VCaP (cell line): Measurements from ENCODE around the gene MRPL51.
A peak's percentile ranks its signal among the peaks of the same experiment; 100 is the strongest.

Experiments
- H3K27ac ChIP-seq: fragments of 450-650 bp; 2 replicates; pipeline ENCODE4 v1.5.1; 2017
- CTCF ChIP-seq: fragments of 450-650 bp; conservative IDR thresholded peaks from 2 replicates; pipeline ENCODE4 v1.5.1; 2017; ENCODE audit warnings: mild to moderate bottlenecking, moderate library complexity

MRPL51 gene

GRCh38 chr12:6538420-6539313 lies 45.6 kb upstream of the MRPL51 start:
- TF ChIP-seq CTCF = no peak
- H3K27ac ChIP-seq = peak overlapping the region; percentile 98

- H3K27ac ChIP-seq = peak overlapping the region; percentile 98
- peak; percentile 95 for TF ChIP-seq CTCF
These were observed 44.7 kb upstream of the MRPL51 start for GRCh38 chr12:6537580-6538419.

GRCh38 chr12:6536894-6537579 lies 44.0 kb upstream of the MRPL51 start:
- no peak for TF ChIP-seq CTCF

GRCh38 chr12:6535960-6536847 lies 43.1 kb upstream of the MRPL51 start:
- peak overlapping the region; percentile 98 for H3K27ac ChIP-seq
- TF ChIP-seq CTCF = no peak

More at GRCh38 chr12:6536894-6537579, 44.0 kb upstream of the MRPL51 start:
- H3K27ac ChIP-seq = peak overlapping the region; percentile 98

- TF ChIP-seq CTCF = no peak
- peak overlapping the region; percentile 98 for H3K27ac ChIP-seq
These were observed 42.6 kb upstream of the MRPL51 start for GRCh38 chr12:6535697-6535946.

- TF ChIP-seq CTCF = no peak
- H3K27ac ChIP-seq = peak overlapping the region; percentile 98
These were observed 42.1 kb upstream of the MRPL51 start for GRCh38 chr12:6534945-6535696.
